Measurements from ENCODE around the gene IL1RAPL1. TPM values are rescaled to one million over a fixed set of nuclear protein-coding genes. Genes with fewer than 3 reads are reported as not detected.
A peak's percentile ranks its signal among the peaks of the same experiment; 100 is the strongest.

IL1RAPL1 gene
- total RNA-seq, 1 donor from 2014 or later: 0.16 TPM

- no peaks in the 10 kb centered on the region for H3K4me1 ChIP-seq (ENCODE audit: insufficient read depth, low read length)
- Mint-ChIP-seq H3K27me3 (ENCODE audit: low read depth, unreplicated experiment) (no peaks in the 10 kb centered on the region), H3K36me3 (ENCODE audit: low read depth, unreplicated experiment) (no peaks in the 10 kb centered on the region), H3K4me1 (ENCODE audit: low read depth, unreplicated experiment) (no peaks in the 10 kb centered on the region), H3K4me3 (ENCODE audit: unreplicated experiment) (no peak overlapping the region), H3K27ac (ENCODE audit: unreplicated experiment) (peak overlapping the region; percentile 68), H3K9me3 (ENCODE audit: unreplicated experiment) (no peaks in the 10 kb centered on the region)
- no peaks in the 10 kb centered on the region for H3K9me3 ChIP-seq (ENCODE audit: insufficient read depth, low read depth, low read length)
- no peaks in the 10 kb centered on the region for H3K36me3 ChIP-seq (ENCODE audit: insufficient read depth, low read length)
- no peak for FAIRE-seq
- H3K27ac ChIP-seq (ENCODE audit: low read depth, low read length): no peak overlapping the region
- H3K27me3 ChIP-seq (ENCODE audit: insufficient read depth, low read length): no peaks in the 10 kb centered on the region
- no peak overlapping the region for H3K4me3 ChIP-seq (ENCODE audit: insufficient read depth, low read depth, low read length)
- TF ChIP-seq CTCF (IDR thresholded peaks at IDR 0.05; ENCODE audit: insufficient read depth, low read depth, low read length): no peak
- no peak for TF ChIP-seq EZH2 (IDR thresholded peaks at IDR 0.05; ENCODE audit: insufficient read depth, low read length)
- H3K4me2 ChIP-seq (ENCODE audit: low read length): no peak overlapping the region
- no peaks in the 10 kb centered on the region for H3K79me2 ChIP-seq (ENCODE audit: insufficient read depth, low read length)
- no peaks in the 10 kb centered on the region for H4K20me1 ChIP-seq (ENCODE audit: insufficient read depth, low read length)
- DNase-seq (ENCODE audit: low read depth): peak; percentile 72
- H3K9ac ChIP-seq (ENCODE audit: low read length): no peak overlapping the region
- H2AFZ ChIP-seq (ENCODE audit: low read depth, low read length): no peak overlapping the region
Measured at GRCh38 chrX:28847423-28847822, 260.2 kb downstream of the IL1RAPL1 start.

GRCh38 chrX:28848707-28849106 lies 261.5 kb downstream of the IL1RAPL1 start:
- Mint-ChIP-seq H3K27me3 (ENCODE audit: low read depth, unreplicated experiment) (no peaks in the 10 kb centered on the region), H3K4me1 (ENCODE audit: low read depth, unreplicated experiment) (no peaks in the 10 kb centered on the region), H3K27ac (ENCODE audit: unreplicated experiment) (no peak overlapping the region), H3K36me3 (ENCODE audit: low read depth, unreplicated experiment) (no peaks in the 10 kb centered on the region), H3K9me3 (ENCODE audit: unreplicated experiment) (no peaks in the 10 kb centered on the region), H3K4me3 (ENCODE audit: unreplicated experiment) (no peak overlapping the region)
- Histone ChIP-seq H3K79me2 (ENCODE audit: insufficient read depth, low read length) (no peaks in the 10 kb centered on the region), H4K20me1 (ENCODE audit: insufficient read depth, low read length) (no peaks in the 10 kb centered on the region), H2AFZ (ENCODE audit: low read depth, low read length) (no peak overlapping the region), H3K4me3 (ENCODE audit: insufficient read depth, low read depth, low read length) (no peak overlapping the region), H3K4me2 (ENCODE audit: low read length) (no peak overlapping the region), H3K9ac (ENCODE audit: low read length) (no peak overlapping the region), H3K9me3 (ENCODE audit: insufficient read depth, low read depth, low read length) (no peaks in the 10 kb centered on the region), H3K27ac (ENCODE audit: low read depth, low read length) (no peak overlapping the region), H3K4me1 (ENCODE audit: insufficient read depth, low read length) (no peaks in the 10 kb centered on the region), H3K36me3 (ENCODE audit: insufficient read depth, low read length) (no peaks in the 10 kb centered on the region), H3K27me3 (ENCODE audit: insufficient read depth, low read length) (no peaks in the 10 kb centered on the region)
- FAIRE-seq (no peak), DNase-seq (ENCODE audit: low read depth) (no peak)
- TF ChIP-seq EZH2 (IDR thresholded peaks at IDR 0.05; ENCODE audit: insufficient read depth, low read length): no peak
- no peak for TF ChIP-seq CTCF (IDR thresholded peaks at IDR 0.05; ENCODE audit: insufficient read depth, low read depth, low read length)

- Mint-ChIP-seq H3K27ac (ENCODE audit: unreplicated experiment) (no peak overlapping the region), H3K4me3 (ENCODE audit: unreplicated experiment) (no peak overlapping the region), H3K9me3 (ENCODE audit: unreplicated experiment) (no peaks in the 10 kb centered on the region), H3K4me1 (ENCODE audit: low read depth, unreplicated experiment) (peaks cover 4% of the 10 kb centered on the region), H3K36me3 (ENCODE audit: low read depth, unreplicated experiment) (no peaks in the 10 kb centered on the region), H3K27me3 (ENCODE audit: low read depth, unreplicated experiment) (no peaks in the 10 kb centered on the region)
- FAIRE-seq (peak; percentile 84), DNase-seq (ENCODE audit: low read depth) (no peak)
- Histone ChIP-seq H3K27ac (ENCODE audit: low read depth, low read length) (no peak overlapping the region), H2AFZ (ENCODE audit: low read depth, low read length) (no peak overlapping the region), H3K4me3 (ENCODE audit: insufficient read depth, low read depth, low read length) (no peak overlapping the region), H3K36me3 (ENCODE audit: insufficient read depth, low read length) (no peaks in the 10 kb centered on the region), H3K9ac (ENCODE audit: low read length) (no peak overlapping the region), H3K4me2 (ENCODE audit: low read length) (no peak overlapping the region), H4K20me1 (ENCODE audit: insufficient read depth, low read length) (no peaks in the 10 kb centered on the region), H3K9me3 (ENCODE audit: insufficient read depth, low read depth, low read length) (no peaks in the 10 kb centered on the region), H3K4me1 (ENCODE audit: insufficient read depth, low read length) (no peaks in the 10 kb centered on the region), H3K79me2 (ENCODE audit: insufficient read depth, low read length) (no peaks in the 10 kb centered on the region), H3K27me3 (ENCODE audit: insufficient read depth, low read length) (no peaks in the 10 kb centered on the region)
- TF ChIP-seq CTCF (IDR thresholded peaks at IDR 0.05; ENCODE audit: insufficient read depth, low read depth, low read length) (no peak), EZH2 (IDR thresholded peaks at IDR 0.05; ENCODE audit: insufficient read depth, low read length) (no peak)
Measured at GRCh38 chrX:28850955-28851354, 263.7 kb downstream of the IL1RAPL1 start.
